Measurements from ENCODE around the gene C19orf47. TPM values are rescaled to one million over a fixed set of nuclear protein-coding genes. Genes with fewer than 3 reads are reported as not detected.

Gene C19orf47
- total RNA-seq, 1 experiment from 2014 or later, result 11.7 TPM

GRCh38 chr19:40344422-40344821 lies 3.8 kb downstream of the C19orf47 start:
- H3K9me3 ChIP-seq (ENCODE audit: low read length), result no peaks in the 10 kb centered on the region
- no peaks in the 10 kb centered on the region for H4K20me1 ChIP-seq (ENCODE audit: insufficient read depth, low read depth, low read length)
- H3K27me3 ChIP-seq (ENCODE audit: low read length), result no peaks in the 10 kb centered on the region
- H2AFZ ChIP-seq (ENCODE audit: low read length), result no peak overlapping the region
- peaks cover 60% of the 10 kb centered on the region for H3K79me2 ChIP-seq (ENCODE audit: low read length)
- H3K4me1 ChIP-seq (ENCODE audit: low read length), result peaks cover 14% of the 10 kb centered on the region
- H3K9ac ChIP-seq (ENCODE audit: low read length), result no peak overlapping the region
- H3K9me2 ChIP-seq (replicated peaks; ENCODE audit: insufficient read depth, low read length), result no peaks in the 10 kb centered on the region
- no peak overlapping the region for H3K4me3 ChIP-seq (ENCODE audit: low read length)
- H3K27ac ChIP-seq (ENCODE audit: low read length), result no peak overlapping the region
- H3K4me2 ChIP-seq (ENCODE audit: low read depth, low read length, poor library complexity, severe bottlenecking), result no peak overlapping the region
- H3K36me3 ChIP-seq (ENCODE audit: insufficient read depth, low read length), result no peaks in the 10 kb centered on the region; the same call in 1 of the 2 replicates
- no peak for DNase-seq

- Histone ChIP-seq H4K20me1 (ENCODE audit: insufficient read depth, low read depth, low read length) (no peaks in the 10 kb centered on the region), H3K27me3 (ENCODE audit: low read length) (no peaks in the 10 kb centered on the region), H3K9me3 (ENCODE audit: low read length) (no peaks in the 10 kb centered on the region), H3K4me1 (ENCODE audit: low read length) (peaks cover 8% of the 10 kb centered on the region), H3K4me2 (ENCODE audit: low read depth, low read length, poor library complexity, severe bottlenecking) (no peak overlapping the region), H3K9ac (ENCODE audit: low read length) (no peak overlapping the region), H3K36me3 (ENCODE audit: insufficient read depth, low read length) (peaks cover 4% of the 10 kb centered on the region; the same call in 1 of the 2 replicates), H3K9me2 (replicated peaks; ENCODE audit: insufficient read depth, low read length) (no peaks in the 10 kb centered on the region), H3K4me3 (ENCODE audit: low read length) (no peak overlapping the region), H3K79me2 (ENCODE audit: low read length) (peaks cover 59% of the 10 kb centered on the region), H3K27ac (ENCODE audit: low read length) (no peak overlapping the region), H2AFZ (ENCODE audit: low read length) (no peak overlapping the region)
- DNase-seq, result no peak
Measured at GRCh38 chr19:40342644-40343311, 5.4 kb downstream of the C19orf47 start.

GRCh38 chr19:40341601-40342482 lies 6.4 kb downstream of the C19orf47 start:
- H3K4me1 ChIP-seq (ENCODE audit: low read length), result peaks cover 2% of the 10 kb centered on the region
- DNase-seq, result no peak
- H3K9me3 ChIP-seq (ENCODE audit: low read length), result no peaks in the 10 kb centered on the region
- H3K4me3 ChIP-seq (ENCODE audit: low read length), result no peak overlapping the region
- no peaks in the 10 kb centered on the region for H4K20me1 ChIP-seq (ENCODE audit: insufficient read depth, low read depth, low read length)
- H3K27ac ChIP-seq (ENCODE audit: low read length), result no peak overlapping the region
- peaks cover 55% of the 10 kb centered on the region for H3K79me2 ChIP-seq (ENCODE audit: low read length)
- no peaks in the 10 kb centered on the region for H3K27me3 ChIP-seq (ENCODE audit: low read length)
- no peaks in the 10 kb centered on the region for H3K9me2 ChIP-seq (replicated peaks; ENCODE audit: insufficient read depth, low read length)
- no peak overlapping the region for H2AFZ ChIP-seq (ENCODE audit: low read length)
- no peak overlapping the region for H3K4me2 ChIP-seq (ENCODE audit: low read depth, low read length, poor library complexity, severe bottlenecking)
- no peak overlapping the region for H3K9ac ChIP-seq (ENCODE audit: low read length)
- H3K36me3 ChIP-seq (ENCODE audit: insufficient read depth, low read length), result peaks cover 4% of the 10 kb centered on the region; the same call in 1 of the 2 replicates

- no peak overlapping the region for H3K4me3 ChIP-seq (ENCODE audit: low read length)
- H3K4me1 ChIP-seq (ENCODE audit: low read length), result no peaks in the 10 kb centered on the region
- no peak overlapping the region for H3K9ac ChIP-seq (ENCODE audit: low read length)
- no peaks in the 10 kb centered on the region for H3K27me3 ChIP-seq (ENCODE audit: low read length)
- H3K9me2 ChIP-seq (replicated peaks; ENCODE audit: insufficient read depth, low read length), result no peaks in the 10 kb centered on the region
- no peak overlapping the region for H2AFZ ChIP-seq (ENCODE audit: low read length)
- no peaks in the 10 kb centered on the region for H3K9me3 ChIP-seq (ENCODE audit: low read length)
- H3K36me3 ChIP-seq (ENCODE audit: insufficient read depth, low read length), result peaks cover 4% of the 10 kb centered on the region; the same call in 1 of the 2 replicates
- no peak overlapping the region for H3K4me2 ChIP-seq (ENCODE audit: low read depth, low read length, poor library complexity, severe bottlenecking)
- peaks cover 46% of the 10 kb centered on the region for H3K79me2 ChIP-seq (ENCODE audit: low read length)
- no peak for DNase-seq
- no peak overlapping the region for H3K27ac ChIP-seq (ENCODE audit: low read length)
- H4K20me1 ChIP-seq (ENCODE audit: insufficient read depth, low read depth, low read length), result no peaks in the 10 kb centered on the region
Measured at GRCh38 chr19:40339018-40339728, 9.0 kb downstream of the C19orf47 start.

GRCh38 chr19:40337594-40337993 lies 10.6 kb downstream of the C19orf47 start:
- Histone ChIP-seq H3K36me3 (ENCODE audit: insufficient read depth, low read length) (peaks cover 8% of the 10 kb centered on the region; the same call in 1 of the 2 replicates), H3K9me3 (ENCODE audit: low read length) (no peaks in the 10 kb centered on the region), H3K27ac (ENCODE audit: low read length) (no peak overlapping the region), H3K79me2 (ENCODE audit: low read length) (peaks cover 36% of the 10 kb centered on the region), H3K9ac (ENCODE audit: low read length) (no peak overlapping the region), H4K20me1 (ENCODE audit: insufficient read depth, low read depth, low read length) (no peaks in the 10 kb centered on the region), H3K9me2 (replicated peaks; ENCODE audit: insufficient read depth, low read length) (no peaks in the 10 kb centered on the region), H3K27me3 (ENCODE audit: low read length) (no peaks in the 10 kb centered on the region), H3K4me1 (ENCODE audit: low read length) (no peaks in the 10 kb centered on the region), H2AFZ (ENCODE audit: low read length) (no peak overlapping the region), H3K4me3 (ENCODE audit: low read length) (no peak overlapping the region), H3K4me2 (ENCODE audit: low read depth, low read length, poor library complexity, severe bottlenecking) (no peak overlapping the region)
- no peak for DNase-seq

- Histone ChIP-seq H3K27ac (ENCODE audit: low read length) (no peak overlapping the region), H3K9me2 (replicated peaks; ENCODE audit: insufficient read depth, low read length) (no peaks in the 10 kb centered on the region), H3K4me3 (ENCODE audit: low read length) (no peak overlapping the region), H2AFZ (ENCODE audit: low read length) (no peak overlapping the region), H3K27me3 (ENCODE audit: low read length) (no peaks in the 10 kb centered on the region), H3K36me3 (ENCODE audit: insufficient read depth, low read length) (peaks cover 8% of the 10 kb centered on the region; the same call in 1 of the 2 replicates), H3K4me2 (ENCODE audit: low read depth, low read length, poor library complexity, severe bottlenecking) (no peak overlapping the region), H3K9me3 (ENCODE audit: low read length) (no peaks in the 10 kb centered on the region), H3K79me2 (ENCODE audit: low read length) (peaks cover 31% of the 10 kb centered on the region), H3K9ac (ENCODE audit: low read length) (no peak overlapping the region), H4K20me1 (ENCODE audit: insufficient read depth, low read depth, low read length) (no peaks in the 10 kb centered on the region), H3K4me1 (ENCODE audit: low read length) (no peaks in the 10 kb centered on the region)
- no peak for DNase-seq
Measured at GRCh38 chr19:40337107-40337506, 11.1 kb downstream of the C19orf47 start.

- no peak overlapping the region for H3K27ac ChIP-seq (ENCODE audit: low read length)
- no peaks in the 10 kb centered on the region for H3K27me3 ChIP-seq (ENCODE audit: low read length)
- no peak overlapping the region for H2AFZ ChIP-seq (ENCODE audit: low read length)
- H3K9me3 ChIP-seq (ENCODE audit: low read length), result no peaks in the 10 kb centered on the region
- no peak for DNase-seq
- H3K4me2 ChIP-seq (ENCODE audit: low read depth, low read length, poor library complexity, severe bottlenecking), result no peak overlapping the region
- H3K36me3 ChIP-seq (ENCODE audit: insufficient read depth, low read length), result peaks cover 8% of the 10 kb centered on the region; the same call in 1 of the 2 replicates
- H3K9ac ChIP-seq (ENCODE audit: low read length), result no peak overlapping the region
- no peaks in the 10 kb centered on the region for H3K9me2 ChIP-seq (replicated peaks; ENCODE audit: insufficient read depth, low read length)
- no peaks in the 10 kb centered on the region for H4K20me1 ChIP-seq (ENCODE audit: insufficient read depth, low read depth, low read length)
- no peaks in the 10 kb centered on the region for H3K4me1 ChIP-seq (ENCODE audit: low read length)
- H3K4me3 ChIP-seq (ENCODE audit: low read length), result no peak overlapping the region
- peaks cover 26% of the 10 kb centered on the region for H3K79me2 ChIP-seq (ENCODE audit: low read length)
Measured at GRCh38 chr19:40336601-40336900, 11.6 kb downstream of the C19orf47 start.
